ENCODE data around the gene MUC22.

The MUC22 gene

GRCh38 chr6:31002471-31002870 is 7.8 kb upstream of the MUC22 start:
- H2AFZ ChIP-seq (ENCODE audit: low read depth, low read length) = no peak overlapping the region
- H3K79me2 ChIP-seq (ENCODE audit: low read length) = no peaks in the 10 kb centered on the region
- H4K20me1 ChIP-seq (ENCODE audit: insufficient read depth, low read length) = no peaks in the 10 kb centered on the region
- TF ChIP-seq CTCF (IDR thresholded peaks at IDR 0.05; ENCODE audit: low read depth, low read length) = no peak
- no peak for TF ChIP-seq EZH2phosphoT487 (IDR thresholded peaks at IDR 0.05; ENCODE audit: low read depth)
- no peak overlapping the region for H3K4me3 ChIP-seq (ENCODE audit: low read length)
- no peak overlapping the region for H3K27ac ChIP-seq (ENCODE audit: low read length)
- H3K36me3 ChIP-seq (replicated peaks; ENCODE audit: low read depth, low read length) = no peaks in the 10 kb centered on the region
- H3K9me3 ChIP-seq (ENCODE audit: insufficient read depth, low read length) = no peaks in the 10 kb centered on the region
- H3K4me1 ChIP-seq (ENCODE audit: low read length) = no peaks in the 10 kb centered on the region
- 0 out of 2 replicates have a peak, but pooled peaks cover 3% of the 10 kb centered on the region for H3K27me3 ChIP-seq (ENCODE audit: low read depth, low read length)
- no peak overlapping the region for H3K4me2 ChIP-seq (ENCODE audit: low read length)
- no peak overlapping the region for H3K9ac ChIP-seq (ENCODE audit: low read length)

- TF ChIP-seq CTCF (IDR thresholded peaks at IDR 0.05; ENCODE audit: low read depth, low read length) (no peak), EZH2phosphoT487 (IDR thresholded peaks at IDR 0.05; ENCODE audit: low read depth) (no peak)
- Histone ChIP-seq H3K9me3 (ENCODE audit: insufficient read depth, low read length) (no peaks in the 10 kb centered on the region), H3K36me3 (replicated peaks; ENCODE audit: low read depth, low read length) (no peaks in the 10 kb centered on the region), H3K4me2 (ENCODE audit: low read length) (no peak overlapping the region), H3K4me1 (ENCODE audit: low read length) (no peaks in the 10 kb centered on the region), H2AFZ (ENCODE audit: low read depth, low read length) (no peak overlapping the region), H4K20me1 (ENCODE audit: insufficient read depth, low read length) (no peaks in the 10 kb centered on the region), H3K79me2 (ENCODE audit: low read length) (no peaks in the 10 kb centered on the region), H3K9ac (ENCODE audit: low read length) (no peak overlapping the region), H3K4me3 (ENCODE audit: low read length) (no peak overlapping the region), H3K27ac (ENCODE audit: low read length) (no peak overlapping the region), H3K27me3 (ENCODE audit: low read depth, low read length) (0 out of 2 replicates have a peak, but pooled peaks cover 3% of the 10 kb centered on the region)
These were observed 5.5 kb upstream of the MUC22 start for GRCh38 chr6:31004794-31005193.

GRCh38 chr6:31005249-31006020 is 4.8 kb upstream of the MUC22 start:
- H3K27me3 ChIP-seq (ENCODE audit: low read depth, low read length) = 0 out of 2 replicates have a peak, but pooled peaks cover 3% of the 10 kb centered on the region
- H3K9ac ChIP-seq (ENCODE audit: low read length) = no peak overlapping the region
- no peaks in the 10 kb centered on the region for H3K4me1 ChIP-seq (ENCODE audit: low read length)
- no peaks in the 10 kb centered on the region for H3K79me2 ChIP-seq (ENCODE audit: low read length)
- TF ChIP-seq EZH2phosphoT487 (IDR thresholded peaks at IDR 0.05; ENCODE audit: low read depth) (no peak), CTCF (IDR thresholded peaks at IDR 0.05; ENCODE audit: low read depth, low read length) (no peak)
- no peak overlapping the region for H3K4me3 ChIP-seq (ENCODE audit: low read length)
- H3K4me2 ChIP-seq (ENCODE audit: low read length) = no peak overlapping the region
- H3K9me3 ChIP-seq (ENCODE audit: insufficient read depth, low read length) = no peaks in the 10 kb centered on the region
- no peak overlapping the region for H3K27ac ChIP-seq (ENCODE audit: low read length)
- no peaks in the 10 kb centered on the region for H3K36me3 ChIP-seq (replicated peaks; ENCODE audit: low read depth, low read length)
- no peaks in the 10 kb centered on the region for H4K20me1 ChIP-seq (ENCODE audit: insufficient read depth, low read length)
- no peak overlapping the region for H2AFZ ChIP-seq (ENCODE audit: low read depth, low read length)

- Histone ChIP-seq H4K20me1 (ENCODE audit: insufficient read depth, low read length) (no peaks in the 10 kb centered on the region), H3K27me3 (ENCODE audit: low read depth, low read length) (0 out of 2 replicates have a peak, but pooled peaks cover 3% of the 10 kb centered on the region), H3K27ac (ENCODE audit: low read length) (no peak overlapping the region), H3K4me2 (ENCODE audit: low read length) (no peak overlapping the region), H3K9ac (ENCODE audit: low read length) (no peak overlapping the region), H3K4me1 (ENCODE audit: low read length) (no peaks in the 10 kb centered on the region), H3K79me2 (ENCODE audit: low read length) (no peaks in the 10 kb centered on the region), H2AFZ (ENCODE audit: low read depth, low read length) (no peak overlapping the region), H3K4me3 (ENCODE audit: low read length) (no peak overlapping the region), H3K9me3 (ENCODE audit: insufficient read depth, low read length) (no peaks in the 10 kb centered on the region), H3K36me3 (replicated peaks; ENCODE audit: low read depth, low read length) (no peaks in the 10 kb centered on the region)
- TF ChIP-seq CTCF (IDR thresholded peaks at IDR 0.05; ENCODE audit: low read depth, low read length) (no peak), EZH2phosphoT487 (IDR thresholded peaks at IDR 0.05; ENCODE audit: low read depth) (no peak)
These were observed 2.6 kb upstream of the MUC22 start for GRCh38 chr6:31007694-31008093.

Data from OCI-LY3 (cell line).